Measurements from ENCODE around the gene MYRIP. TPM values are rescaled to one million over a fixed set of nuclear protein-coding genes. Genes with fewer than 3 reads are reported as not detected.

MYRIP gene
- total RNA-seq, 2 donors from 2014 or later: 4.2 to 7.1 TPM

- Histone ChIP-seq H3K4me3 (no peak overlapping the region), H3K4me1 (no peaks in the 10 kb centered on the region), H3K27me3 (no peaks in the 10 kb centered on the region), H3K36me3 (no peaks in the 10 kb centered on the region), H3K9me3 (no peaks in the 10 kb centered on the region), H3K27ac (no peak overlapping the region)
- TF ChIP-seq CTCF (IDR thresholded peaks at IDR 0.05): no peak
- no peak for DNase-seq (ENCODE audit: low spot score)
These were observed 60.5 kb downstream of the MYRIP start for GRCh38 chr3:39869890-39870289.

- no peak overlapping the region for H3K4me3 ChIP-seq
- no peak for TF ChIP-seq CTCF (IDR thresholded peaks at IDR 0.05)
- no peaks in the 10 kb centered on the region for H3K27me3 ChIP-seq
- DNase-seq (ENCODE audit: low spot score): no peak
- no peak overlapping the region for H3K27ac ChIP-seq
- H3K4me1 ChIP-seq: no peaks in the 10 kb centered on the region
- H3K9me3 ChIP-seq: no peaks in the 10 kb centered on the region
- no peaks in the 10 kb centered on the region for H3K36me3 ChIP-seq
These were observed 61.3 kb downstream of the MYRIP start for GRCh38 chr3:39870706-39871105.

- H3K9me3 ChIP-seq: peaks cover 0 to 3% of the 10 kb centered on the region in 2 donors
- H3K4me3 ChIP-seq: no peak overlapping the region
- no peaks in the 10 kb centered on the region for H3K4me1 ChIP-seq
- H3K27me3 ChIP-seq: no peaks in the 10 kb centered on the region
- H3K36me3 ChIP-seq: no peaks in the 10 kb centered on the region
- no peak overlapping the region for H3K27ac ChIP-seq
- TF ChIP-seq CTCF (IDR thresholded peaks at IDR 0.05): no peak
- no peak for DNase-seq (ENCODE audit: low spot score)
These were observed 70.2 kb downstream of the MYRIP start for GRCh38 chr3:39879581-39879980.

GRCh38 chr3:39882111-39882510, 72.7 kb downstream of the MYRIP start:
- H3K27ac ChIP-seq: no peak overlapping the region
- no peaks in the 10 kb centered on the region for H3K4me1 ChIP-seq
- no peak for DNase-seq (ENCODE audit: low spot score)
- no peak overlapping the region for H3K4me3 ChIP-seq
- no peaks in the 10 kb centered on the region for H3K27me3 ChIP-seq
- no peak for TF ChIP-seq CTCF (IDR thresholded peaks at IDR 0.05)
- H3K9me3 ChIP-seq: peaks cover 0 to 3% of the 10 kb centered on the region in 2 donors
- H3K36me3 ChIP-seq: no peaks in the 10 kb centered on the region

GRCh38 chr3:39892068-39892467, 82.7 kb downstream of the MYRIP start:
- H3K27ac ChIP-seq: no peak overlapping the region
- H3K27me3 ChIP-seq: no peaks in the 10 kb centered on the region
- H3K9me3 ChIP-seq: no peaks in the 10 kb centered on the region
- H3K4me3 ChIP-seq: no peak overlapping the region
- no peak for DNase-seq (ENCODE audit: low spot score)
- H3K36me3 ChIP-seq: no peaks in the 10 kb centered on the region
- TF ChIP-seq CTCF (IDR thresholded peaks at IDR 0.05): no peak
- no peaks in the 10 kb centered on the region for H3K4me1 ChIP-seq

- TF ChIP-seq CTCF (IDR thresholded peaks at IDR 0.05): no peak
- no peak for DNase-seq (ENCODE audit: low spot score)
- H3K36me3 ChIP-seq: no peaks in the 10 kb centered on the region
These were observed 86.8 kb downstream of the MYRIP start for GRCh38 chr3:39896184-39896583.

More at GRCh38 chr3:39896184-39896583, 86.8 kb downstream of the MYRIP start:
- Histone ChIP-seq H3K9me3 (no peaks in the 10 kb centered on the region), H3K27me3 (no peaks in the 10 kb centered on the region), H3K27ac (no peak overlapping the region), H3K4me3 (no peak overlapping the region), H3K4me1 (no peaks in the 10 kb centered on the region)

Measured in right atrium auricular region (tissue), 2 donors.